Coronary artery (tissue), 2 donors: ENCODE measurements around the gene ITGA7.
"Not testable (repeated sequence)": the region's sequence is repeated elsewhere in the genome, so short reads cannot be mapped to it uniquely, and the experiment has no call there.

Source experiments
- DNase-seq: peaks from one replicate; pipeline ENCODE4 v3.0.0-alpha.2; 2017; ENCODE audit warnings: low spot score
- H3K27ac ChIP-seq, 2 donors: fragments of 200-600 bp; sonication (generic); one replicate each; pipeline ENCODE4 v1.5.1; 2016 to 2019
- H3K4me3 ChIP-seq: fragments of 200-600 bp; sonication (generic); 2 replicates; pipeline ENCODE4 v1.5.1; 2016; ENCODE audit warnings: mild to moderate bottlenecking, moderate library complexity
- CTCF ChIP-seq: fragments of 200-600 bp; sonication (generic); IDR thresholded peaks from one replicate; pipeline ENCODE4 v1.5.1; 2019; ENCODE audit warnings: antibody characterized with exemption

ITGA7 gene

GRCh38 chr12:55652352-55652751 lies 55.4 kb downstream of the ITGA7 start:
- TF ChIP-seq CTCF = no peak
- Histone ChIP-seq H3K27ac (no peak overlapping the region), H3K4me3 (no peak overlapping the region)
- DNase-seq = no peak

- no peak for TF ChIP-seq CTCF
- H3K27ac ChIP-seq = no peak overlapping the region
- DNase-seq = no peak
- H3K4me3 ChIP-seq = no peak overlapping the region
These were observed 56.4 kb downstream of the ITGA7 start for GRCh38 chr12:55651299-55651683.

GRCh38 chr12:55650620-55651298 lies 56.9 kb downstream of the ITGA7 start:
- H3K4me3 ChIP-seq, H3K27ac ChIP-seq, DNase-seq: not testable (repeated sequence)

- no peak overlapping the region for H3K4me3 ChIP-seq
- H3K27ac ChIP-seq = peak overlapping the region in 1 of 2 donors; percentile 80
- DNase-seq = no peak
- TF ChIP-seq CTCF = no peak
These were observed 60.7 kb downstream of the ITGA7 start for GRCh38 chr12:55647027-55647426.

- H3K4me3 ChIP-seq = no peak overlapping the region
- DNase-seq = no peak
- no peak for TF ChIP-seq CTCF
- no peak overlapping the region for H3K27ac ChIP-seq
These were observed 63.1 kb downstream of the ITGA7 start for GRCh38 chr12:55644591-55644990.

- no peak for DNase-seq
- no peak for TF ChIP-seq CTCF
- no peak overlapping the region for H3K27ac ChIP-seq
- no peak overlapping the region for H3K4me3 ChIP-seq
These were observed 65.0 kb downstream of the ITGA7 start for GRCh38 chr12:55642669-55643068.

- DNase-seq = no peak
These were observed 65.4 kb downstream of the ITGA7 start for GRCh38 chr12:55642267-55642666.

More at GRCh38 chr12:55642267-55642666, 65.4 kb downstream of the ITGA7 start:
- TF ChIP-seq CTCF = no peak
- Histone ChIP-seq H3K4me3 (no peak overlapping the region), H3K27ac (peak overlapping the region in 1 of 2 donors; percentile 7)
